GM23338 (cell line): Measurements from ENCODE around the gene SEL1L3. TPM values are rescaled to one million over a fixed set of nuclear protein-coding genes. Genes with fewer than 3 reads are reported as not detected.

Experiments used
- ATAC-seq: fragments of 200-7000 bp; cut with Tn5 transposase; 3 replicates; pipeline ENCODE4 v1.9.1; 2020
- DNase-seq: peaks from one replicate; pipeline ENCODE4 v3.0.0-alpha.2; 2015; ENCODE audit warnings: low spot score
- H2AFZ ChIP-seq: fragments of 200-600 bp; sonication (generic); 2 replicates; pipeline ENCODE4 v1.8.0; 2016; ENCODE audit warnings: antibody characterized with exemption, mild to moderate bottlenecking, moderate library complexity
- H3F3A ChIP-seq: fragments of 200-600 bp; sonication (generic); replicated peaks from 2 replicates; pipeline ENCODE4 v1.8.0; 2017; ENCODE audit warnings: antibody characterized with exemption, mixed run types, low read depth
- H3K27ac ChIP-seq: fragments of 200-600 bp; sonication (generic); 2 replicates; pipeline ENCODE4 v1.6.1; 2016; ENCODE audit warnings: low read depth
- H3K27me3 ChIP-seq: fragments of 200-600 bp; sonication (generic); 2 replicates; pipeline ENCODE4 v1.8.0; 2016; ENCODE audit warnings: mild to moderate bottlenecking, mixed run types, moderate library complexity; ENCODE audit not compliant: insufficient read depth
- H3K36me3 ChIP-seq: fragments of 200-600 bp; sonication (generic); 2 replicates; pipeline ENCODE4 v1.8.0; 2016; ENCODE audit warnings: mild to moderate bottlenecking; ENCODE audit not compliant: insufficient read depth
- H3K4me1 ChIP-seq: fragments of 200-600 bp; sonication (generic); 2 replicates; pipeline ENCODE4 v1.8.0; 2016; ENCODE audit warnings: mild to moderate bottlenecking, moderate library complexity; ENCODE audit not compliant: insufficient read depth
- H3K4me2 ChIP-seq: fragments of 200-600 bp; sonication (generic); 2 replicates; pipeline ENCODE4 v1.7.1; 2017; ENCODE audit warnings: mixed run types
- H3K4me3 ChIP-seq: fragments of 200-600 bp; sonication (generic); 2 replicates; pipeline ENCODE4 v1.6.1; 2016; ENCODE audit warnings: mixed run types
- H3K79me2 ChIP-seq: fragments of 200-600 bp; sonication (generic); replicated peaks from 2 replicates; pipeline ENCODE4 v1.8.0; 2017; ENCODE audit warnings: mild to moderate bottlenecking; ENCODE audit not compliant: insufficient read depth
- H3K9me2 ChIP-seq: fragments of 200-600 bp; sonication (generic); 2 replicates; pipeline ENCODE4 v1.8.0; 2017; ENCODE audit not compliant: insufficient read depth
- H4K20me1 ChIP-seq: fragments of 200-600 bp; sonication (generic); replicated peaks from 2 replicates; pipeline ENCODE4 v1.8.0; 2017; ENCODE audit warnings: mild to moderate bottlenecking; ENCODE audit not compliant: insufficient read depth
- H3K27ac Mint-ChIP-seq: 2 replicates; pipeline ENCODE4 v1.8.0; 2020; ENCODE audit warnings: inconsistent platforms, mild to moderate bottlenecking, moderate library complexity, mixed read lengths
- H3K27me3 Mint-ChIP-seq: 3 replicates; pipeline ENCODE4 v1.8.0; 2022; ENCODE audit warnings: low read depth, mild to moderate bottlenecking, moderate library complexity, mixed read lengths, inconsistent platforms; ENCODE audit not compliant: insufficient read depth, poor library complexity
- H3K36me3 Mint-ChIP-seq: 3 replicates; pipeline ENCODE4 v1.8.0; 2021; ENCODE audit warnings: low read depth, mild to moderate bottlenecking, inconsistent platforms, moderate library complexity, mixed read lengths
- H3K4me1 Mint-ChIP-seq: 3 replicates; pipeline ENCODE4 v1.8.0; 2020; ENCODE audit warnings: mild to moderate bottlenecking, inconsistent platforms, mixed read lengths
- H3K4me3 Mint-ChIP-seq: 3 replicates; pipeline ENCODE4 v1.8.0; 2021; ENCODE audit warnings: moderate library complexity, mild to moderate bottlenecking, inconsistent platforms, mixed read lengths
- H3K9me3 Mint-ChIP-seq: 3 replicates; pipeline ENCODE4 v1.8.0; 2020; ENCODE audit warnings: moderate library complexity, mild to moderate bottlenecking, inconsistent platforms, mixed read lengths
- CTCF ChIP-seq, 2 experiments: fragments of 200-600 bp in 1 of 2; sonication (generic) in 1 of 2; conservative IDR thresholded peaks; 2 replicates each; pipeline versions ENCODE4 v1.5.1 to v1.6.1; 2016 to 2017; ENCODE audit warnings: antibody characterized with exemption in 2 of 2, low read depth in 2 of 2, mild to moderate bottlenecking in 2 of 2, moderate library complexity in 1 of 2
- EZH2 ChIP-seq: fragments of 200-600 bp; sonication (generic); IDR thresholded peaks from one replicate; pipeline ENCODE4 v1.8.0; 2017; ENCODE audit warnings: antibody characterized with exemption, mild to moderate bottlenecking, low read depth; ENCODE audit not compliant: unreplicated experiment
- NANOG ChIP-seq: IDR thresholded peaks from 2 replicates; pipeline ENCODE4 v1.6.1; 2016; ENCODE audit warnings: antibody characterized with exemption, borderline replicate concordance
- POLR2AphosphoS5 ChIP-seq: IDR thresholded peaks from 2 replicates; pipeline ENCODE4 v1.6.1; 2016; ENCODE audit warnings: antibody characterized with exemption, low read depth
- REST ChIP-seq: IDR thresholded peaks from one replicate; pipeline ENCODE4 v1.6.1; 2018; ENCODE audit warnings: antibody characterized with exemption; ENCODE audit not compliant: unreplicated experiment
- STAT1 ChIP-seq: IDR thresholded peaks from one replicate; pipeline ENCODE4 v1.6.1; 2016; ENCODE audit warnings: antibody characterized with exemption; ENCODE audit not compliant: unreplicated experiment
- ZNF114 ChIP-seq: fragments of 250-450 bp; sonication (Bioruptor Pico); IDR thresholded peaks from 2 replicates; pipeline ENCODE4 v1.5.0; 2020; ENCODE audit warnings: mild to moderate bottlenecking, moderate library complexity
- ZNF331 ChIP-seq: fragments of 250-450 bp; sonication (Bioruptor Pico); IDR thresholded peaks from 2 replicates; pipeline ENCODE4 v1.5.0; 2020; ENCODE audit warnings: low read depth, mild to moderate bottlenecking, moderate library complexity
- ZNF462 ChIP-seq: fragments of 250-450 bp; sonication (Bioruptor Pico); IDR thresholded peaks from 2 replicates; pipeline ENCODE4 v1.5.0; 2020; ENCODE audit warnings: mild to moderate bottlenecking, moderate library complexity
- polyA plus RNA-seq: library from polyadenylated mRNA; unstranded; fragments of >200 nt; fragmentation: Nextera tagmentation; extraction: Ambion mirVana; gene quantifications from 2 replicates; pipeline ENCODE4 v1.2.1, GENCODE V29; 2016
- total RNA-seq: library from RNA; depleted of rRNA; stranded (reverse); fragments of >200 nt; shearing (Covaris generic); gene quantifications from 2 replicates; pipeline ENCODE4 v1.2.3, GENCODE V29; 2014

SEL1L3 gene
- total and polyA plus RNA-seq, 2 experiments from 2014 or later: 17.1 to 61.7 TPM

- peaks cover 72% of the 10 kb centered on the region for H3K36me3 Mint-ChIP-seq
- H3K27ac Mint-ChIP-seq: no peak overlapping the region
- no peaks in the 10 kb centered on the region for H3K27me3 ChIP-seq
- TF ChIP-seq EZH2 (no peak), CTCF (conservative IDR thresholded peaks at IDR 0.05; ENCODE audit: low read depth in 2 of 2) (no peak), STAT1 (no peak), ZNF114 (no peak), ZNF462 (CRISPR knock-in tag) (no peak), ZNF331 (CRISPR knock-in tag) (no peak), POLR2AphosphoS5 (no peak), REST (no peak), NANOG (no peak)
- no peak overlapping the region for H3K27ac ChIP-seq
- H3K9me3 Mint-ChIP-seq: no peaks in the 10 kb centered on the region
- H2AFZ ChIP-seq: no peak overlapping the region
- no peaks in the 10 kb centered on the region for H4K20me1 ChIP-seq
- no peak overlapping the region for H3K4me3 Mint-ChIP-seq
- H3K36me3 ChIP-seq: peaks cover 22% of the 10 kb centered on the region
- no peak overlapping the region for H3K4me2 ChIP-seq
- ATAC-seq (no peak), DNase-seq (no peak)
- H3K79me2 ChIP-seq: no peaks in the 10 kb centered on the region
- no peaks in the 10 kb centered on the region for H3K4me1 Mint-ChIP-seq
- H3K27me3 Mint-ChIP-seq: peaks cover 2% of the 10 kb centered on the region
- no peaks in the 10 kb centered on the region for H3K4me1 ChIP-seq
- H3F3A ChIP-seq: 0 out of 2 replicates have a peak, but pooled peaks cover 6% of the 10 kb centered on the region
- no peak overlapping the region for H3K4me3 ChIP-seq
- H3K9me2 ChIP-seq: no peaks in the 10 kb centered on the region
These were observed 102.7 kb downstream of the SEL1L3 start for GRCh38 chr4:25760048-25760447.
